HEK293T (cell line): ENCODE data around the gene BCHE.

Experiments
- CTCF ChIA-PET: fragments of 350-600 bp; formaldehyde crosslinking; extraction: SDS; loops from one replicate; lab custom pipeline; 2021; ENCODE audit warnings: antibody characterized with exemption, inconsistent platforms; lab: Yijun Ruan, JAX
- POLR2A ChIA-PET: fragments of 350-600 bp; formaldehyde crosslinking; extraction: SDS; loops from one replicate; lab custom pipeline; 2020; ENCODE audit warnings: antibody characterized with exemption, inconsistent platforms; lab: Yijun Ruan, JAX
- DNase-seq: peaks from one replicate; pipeline ENCODE4 v3.0.0; 2012; ENCODE audit warnings: mixed read lengths; ENCODE audit errors: extremely low spot score
- ARNT ChIP-seq: fragments of 450-650 bp; IDR thresholded peaks from 2 replicates; pipeline ENCODE4 v1.6.1; 2017; ENCODE audit warnings: mild to moderate bottlenecking
- BHLHE40 ChIP-seq: fragments of 450-650 bp; IDR thresholded peaks from 2 replicates; pipeline ENCODE4 v1.6.1; 2016; ENCODE audit warnings: mild to moderate bottlenecking, moderate library complexity, borderline replicate concordance
- CTBP1 ChIP-seq: fragments of 450-650 bp; IDR thresholded peaks from 2 replicates; pipeline ENCODE4 v1.6.1; 2016; ENCODE audit warnings: borderline replicate concordance
- ELF4 ChIP-seq: fragments of 450-650 bp; IDR thresholded peaks from 2 replicates; pipeline ENCODE4 v1.6.1; 2017; ENCODE audit warnings: antibody characterized with exemption
- FOXA1 ChIP-seq: fragments of 450-650 bp; IDR thresholded peaks from 2 replicates; pipeline ENCODE4 v1.6.1; 2016; ENCODE audit warnings: mild to moderate bottlenecking
- FOXK2 ChIP-seq: fragments of 450-650 bp; IDR thresholded peaks from 2 replicates; pipeline ENCODE4 v1.6.1; 2016; ENCODE audit warnings: mild to moderate bottlenecking
- FOXM1 ChIP-seq: fragments of 450-650 bp; IDR thresholded peaks from 2 replicates; pipeline ENCODE4 v1.6.1; 2017; ENCODE audit warnings: mild to moderate bottlenecking, borderline replicate concordance
- HDGF ChIP-seq: fragments of 450-650 bp; IDR thresholded peaks from 2 replicates; pipeline ENCODE4 v1.6.1; 2017; ENCODE audit warnings: antibody characterized with exemption, borderline replicate concordance
- L3MBTL2 ChIP-seq: fragments of 450-650 bp; conservative IDR thresholded peaks from 2 replicates; pipeline ENCODE4 v1.6.1; 2016; ENCODE audit warnings: mild to moderate bottlenecking
- LEF1 ChIP-seq: fragments of 450-650 bp; IDR thresholded peaks from 2 replicates; pipeline ENCODE4 v1.6.1; 2017; ENCODE audit warnings: mild to moderate bottlenecking, borderline replicate concordance
- NFRKB ChIP-seq: fragments of 450-650 bp; IDR thresholded peaks from 2 replicates; pipeline ENCODE4 v1.6.1; 2016; ENCODE audit warnings: mild to moderate bottlenecking, moderate library complexity
- SP1 ChIP-seq: fragments of 450-650 bp; IDR thresholded peaks from 2 replicates; pipeline ENCODE4 v1.6.1; 2017
- SUZ12 ChIP-seq: fragments of 450-650 bp; IDR thresholded peaks from 2 replicates; pipeline ENCODE4 v1.6.1; 2016; ENCODE audit warnings: mild to moderate bottlenecking
- TARDBP ChIP-seq: fragments of 450-650 bp; IDR thresholded peaks from 2 replicates; pipeline ENCODE4 v1.6.1; 2016
- ZNF384 ChIP-seq: fragments of 450-650 bp; IDR thresholded peaks from 2 replicates; pipeline ENCODE4 v1.6.1; 2016
- TF ChIP-seq, protein P1 (sequence below): fragments of 450-650 bp; IDR thresholded peaks from 2 replicates; pipeline ENCODE4 v1.6.1; 2016

The BCHE gene

DNA sequence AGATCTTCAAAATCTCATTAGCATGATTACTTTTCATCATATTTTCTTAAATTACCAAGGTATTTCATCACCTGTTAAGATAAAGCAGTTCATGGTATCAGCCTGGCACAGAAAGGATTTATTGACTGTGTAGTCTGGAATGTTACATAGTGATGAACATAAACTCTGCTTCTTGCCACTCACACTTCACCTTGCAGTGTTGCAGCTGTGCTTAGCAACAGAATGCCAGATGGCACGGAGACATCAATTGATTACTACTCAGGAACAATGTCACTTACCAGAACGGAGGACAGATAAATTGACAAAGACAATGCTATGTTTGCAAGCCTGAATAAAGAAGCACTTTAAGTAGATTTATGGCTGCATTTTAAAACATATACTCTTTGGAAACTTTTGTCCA lies 15.0 kb upstream of the BCHE start:
- ChIA-PET POLR2A (no interaction called here), CTCF (no interaction called here)
- DNase-seq = no peak
- no peak for TF ChIP-seq ARNT
- no peak for TF ChIP-seq L3MBTL2
- no peak for TF ChIP-seq SP1

DNA sequence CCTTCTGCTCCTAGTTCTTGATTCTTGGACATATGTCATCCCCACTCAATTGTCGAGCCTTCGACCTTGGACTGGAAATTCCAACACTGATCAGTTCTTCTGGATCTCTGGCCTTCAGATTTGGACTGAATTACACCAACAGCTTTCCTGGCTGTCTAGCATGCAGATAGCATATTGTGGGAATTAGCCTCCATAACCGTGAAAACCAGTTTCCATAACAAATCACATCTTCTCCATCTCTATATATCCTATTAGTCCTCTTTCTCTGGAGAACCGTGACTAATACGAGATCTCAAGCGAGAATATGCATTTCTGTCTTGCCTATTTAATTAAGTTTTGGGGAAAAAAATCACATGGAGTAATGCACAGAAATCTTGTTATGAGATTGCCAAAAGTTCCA lies 8.8 kb upstream of the BCHE start:
- TF ChIP-seq SUZ12 (no peak), ELF4 (no peak), SP1 (no peak), ARNT (no peak), CTBP1 (no peak), ZNF384 (no peak), HDGF (no peak), L3MBTL2 (no peak)
- TF ChIP-seq, protein P1, sequence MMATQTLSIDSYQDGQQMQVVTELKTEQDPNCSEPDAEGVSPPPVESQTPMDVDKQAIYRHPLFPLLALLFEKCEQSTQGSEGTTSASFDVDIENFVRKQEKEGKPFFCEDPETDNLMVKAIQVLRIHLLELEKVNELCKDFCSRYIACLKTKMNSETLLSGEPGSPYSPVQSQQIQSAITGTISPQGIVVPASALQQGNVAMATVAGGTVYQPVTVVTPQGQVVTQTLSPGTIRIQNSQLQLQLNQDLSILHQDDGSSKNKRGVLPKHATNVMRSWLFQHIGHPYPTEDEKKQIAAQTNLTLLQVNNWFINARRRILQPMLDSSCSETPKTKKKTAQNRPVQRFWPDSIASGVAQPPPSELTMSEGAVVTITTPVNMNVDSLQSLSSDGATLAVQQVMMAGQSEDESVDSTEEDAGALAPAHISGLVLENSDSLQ = no peak
- POLR2A ChIA-PET = no interaction called here
- CTCF ChIA-PET = no interaction called here
- DNase-seq = no peak

DNA sequence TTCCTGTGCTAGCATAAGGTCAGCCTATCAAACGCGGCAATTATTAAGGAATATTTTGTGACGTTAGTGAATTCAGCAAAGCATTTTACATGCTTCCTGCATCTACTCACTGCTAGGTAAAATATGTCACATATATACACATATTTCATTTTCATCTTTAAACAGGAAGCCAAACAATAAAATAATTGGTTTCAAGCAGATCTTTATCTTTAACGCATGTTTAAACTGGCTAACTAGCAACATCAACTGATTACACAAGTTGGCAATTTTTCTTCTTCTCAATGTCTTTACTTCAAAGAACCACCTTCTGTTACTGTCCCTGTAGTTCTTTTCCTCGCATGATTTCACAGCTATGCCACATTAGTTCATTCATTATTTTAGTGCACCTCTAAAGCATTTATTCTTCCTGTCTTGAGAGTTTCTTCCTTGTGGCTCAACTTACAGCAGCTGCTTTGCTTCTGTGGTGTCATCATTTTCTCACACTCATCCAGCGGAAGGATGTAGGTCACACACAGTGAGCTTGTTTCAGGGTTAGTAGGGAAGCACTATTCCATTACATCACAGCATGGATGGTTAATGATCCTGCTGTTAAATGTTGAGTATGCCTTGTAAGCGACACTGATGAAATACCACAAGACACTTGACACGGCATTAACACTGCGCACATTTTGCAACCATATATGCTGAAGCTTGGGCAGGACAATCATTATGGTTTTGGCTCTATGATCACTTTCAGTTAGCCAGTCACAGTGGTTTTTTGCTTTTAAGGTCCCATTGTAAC lies 2.3 kb upstream of the BCHE start:
- no peak for TF ChIP-seq FOXM1
- TF ChIP-seq, protein P1 = peak; percentile 51; the same call in 1 of the 2 replicates
- ChIA-PET POLR2A (no interaction called here), CTCF (interaction anchor here (0.6 kb wide), 1 partner anchor 139 kb away, joined by 3 read pairs; no protein-coding TSS in a partner anchor)
- peak; percentile 31 for DNase-seq

DNA sequence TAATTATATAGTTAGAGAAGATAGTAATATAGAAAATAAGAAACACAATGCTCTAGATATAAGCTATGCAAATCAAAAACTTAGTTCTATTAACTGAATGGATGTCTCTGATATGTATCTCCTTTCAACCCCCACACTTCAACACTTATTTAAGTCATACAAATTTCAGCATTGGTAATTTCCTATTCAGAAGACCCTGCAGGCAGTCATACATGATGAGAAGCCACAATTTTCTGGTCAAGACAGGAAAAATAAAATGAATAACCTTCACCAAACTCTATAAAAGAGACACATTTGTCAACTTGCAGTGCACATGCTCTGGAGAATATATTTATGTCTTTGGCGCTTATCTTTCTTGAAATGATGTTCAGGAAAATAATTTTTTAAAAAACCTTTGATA lies 578 bp upstream of the BCHE start:
- DNase-seq = no peak
- TF ChIP-seq SP1 = no peak
- TF ChIP-seq ZNF384 = no peak
- no peak for TF ChIP-seq L3MBTL2
- CTCF ChIA-PET = no interaction called here
- POLR2A ChIA-PET = no interaction called here

DNA sequence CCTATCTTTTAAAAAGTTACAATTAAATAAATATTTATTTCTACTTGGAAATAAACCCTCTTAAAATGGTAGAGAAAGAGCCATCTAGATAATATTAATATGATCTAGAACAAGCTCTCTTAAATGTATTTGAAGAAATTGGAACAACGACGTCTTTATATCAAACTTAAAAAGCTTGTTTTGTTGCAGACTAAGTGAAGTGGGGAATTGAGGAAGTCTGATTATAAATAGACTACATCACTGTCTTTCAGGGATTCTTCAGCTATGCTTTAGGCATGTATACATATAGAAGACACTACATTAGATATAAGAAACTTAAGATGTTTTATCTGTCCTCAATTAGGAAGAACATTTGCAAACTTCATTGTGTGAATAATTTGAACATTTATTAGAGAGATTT lies 1.8 kb downstream of the BCHE start:
- TF ChIP-seq FOXK2 (no peak), FOXM1 (no peak), CTBP1 (no peak), SUZ12 (no peak), HDGF (no peak), L3MBTL2 (no peak), BHLHE40 (no peak), ZNF384 (no peak), ELF4 (no peak), LEF1 (no peak), NFRKB (no peak), SP1 (no peak), TARDBP (no peak), ARNT (no peak), FOXA1 (no peak)
- TF ChIP-seq, protein P1 = no peak
- ChIA-PET POLR2A (no interaction called here), CTCF (interaction anchor here (1.0 kb wide), 1 partner anchor 20 kb away, joined by 5 read pairs; no protein-coding TSS in a partner anchor)
- no peak for DNase-seq

DNA sequence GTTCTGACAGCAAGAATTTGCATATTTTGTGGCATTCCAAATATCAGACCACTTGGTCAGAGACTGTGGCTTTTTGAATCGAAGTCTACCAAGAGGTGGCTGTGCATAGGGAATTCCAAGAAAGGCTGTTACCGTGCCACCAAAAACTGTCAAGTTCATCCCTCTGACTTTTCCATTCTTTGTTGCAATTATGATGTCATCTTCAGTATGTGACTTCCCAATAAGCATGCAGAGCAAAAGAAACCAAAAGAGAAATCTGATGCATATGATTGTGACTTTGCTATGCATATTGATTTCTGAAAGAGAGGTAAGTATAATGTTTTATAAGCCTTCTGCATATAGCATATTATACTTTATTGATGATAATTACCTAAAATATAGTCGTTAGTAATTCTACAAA lies 6.5 kb downstream of the BCHE start:
- TF ChIP-seq SP1 (no peak), ELF4 (no peak), FOXM1 (no peak), LEF1 (no peak), ARNT (no peak), CTBP1 (no peak), BHLHE40 (no peak), TARDBP (no peak), ZNF384 (no peak), SUZ12 (no peak), FOXA1 (no peak)
- TF ChIP-seq, protein P1 = no peak
- no peak for DNase-seq
- POLR2A ChIA-PET = no interaction called here
- CTCF ChIA-PET = no interaction called here
